HG03442 (cell line): ENCODE results near the gene FAM168A.

ENCODE experiments used
- ATAC-seq: cut with Tn5 transposase; IDR thresholded peaks from one replicate; pipeline ENCODE4 v1.9.1; 2021; ENCODE audit warnings: mild to moderate bottlenecking, moderate library complexity; ENCODE audit not compliant: unreplicated experiment

FAM168A gene

DNA sequence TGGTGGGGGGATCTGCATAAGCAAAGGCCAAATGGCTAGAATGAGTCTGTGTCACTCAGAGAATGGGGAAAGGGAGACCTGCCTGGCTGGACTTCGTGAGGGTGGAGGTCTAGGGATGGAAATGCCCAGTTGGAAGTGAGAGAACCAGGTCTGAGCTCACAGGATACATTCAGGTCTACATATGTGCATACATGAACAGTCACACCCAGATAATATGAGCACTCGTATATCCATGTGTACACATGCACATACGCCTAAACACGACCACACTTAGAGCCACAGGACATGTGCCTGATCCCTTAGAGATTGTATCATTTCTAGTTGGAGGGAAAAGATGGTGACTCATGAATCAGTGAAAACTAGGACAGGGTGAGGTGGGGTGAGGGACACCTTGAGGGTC lies 242.8 kb downstream of the FAM168A start:
- no peak for ATAC-seq

DNA sequence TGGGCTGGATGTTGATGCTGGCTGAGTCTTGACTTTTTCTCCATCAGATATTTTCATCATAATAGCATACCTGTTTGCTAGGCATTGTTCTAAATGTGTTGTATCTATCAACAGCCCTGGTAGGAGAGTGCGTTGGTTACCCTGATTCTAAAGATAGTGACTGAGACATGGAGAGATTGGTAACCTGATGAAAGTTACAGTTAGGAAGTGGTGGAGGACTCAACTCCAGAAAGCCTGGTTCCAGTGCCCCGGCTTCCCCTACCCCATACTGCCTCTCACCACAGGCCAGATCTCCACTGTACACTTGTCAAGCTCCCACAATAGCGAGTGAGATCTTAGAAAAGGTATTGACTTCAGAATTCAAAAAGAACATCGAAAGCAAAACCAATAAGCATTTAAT lies 244.5 kb downstream of the FAM168A start:
- no peak for ATAC-seq

DNA sequence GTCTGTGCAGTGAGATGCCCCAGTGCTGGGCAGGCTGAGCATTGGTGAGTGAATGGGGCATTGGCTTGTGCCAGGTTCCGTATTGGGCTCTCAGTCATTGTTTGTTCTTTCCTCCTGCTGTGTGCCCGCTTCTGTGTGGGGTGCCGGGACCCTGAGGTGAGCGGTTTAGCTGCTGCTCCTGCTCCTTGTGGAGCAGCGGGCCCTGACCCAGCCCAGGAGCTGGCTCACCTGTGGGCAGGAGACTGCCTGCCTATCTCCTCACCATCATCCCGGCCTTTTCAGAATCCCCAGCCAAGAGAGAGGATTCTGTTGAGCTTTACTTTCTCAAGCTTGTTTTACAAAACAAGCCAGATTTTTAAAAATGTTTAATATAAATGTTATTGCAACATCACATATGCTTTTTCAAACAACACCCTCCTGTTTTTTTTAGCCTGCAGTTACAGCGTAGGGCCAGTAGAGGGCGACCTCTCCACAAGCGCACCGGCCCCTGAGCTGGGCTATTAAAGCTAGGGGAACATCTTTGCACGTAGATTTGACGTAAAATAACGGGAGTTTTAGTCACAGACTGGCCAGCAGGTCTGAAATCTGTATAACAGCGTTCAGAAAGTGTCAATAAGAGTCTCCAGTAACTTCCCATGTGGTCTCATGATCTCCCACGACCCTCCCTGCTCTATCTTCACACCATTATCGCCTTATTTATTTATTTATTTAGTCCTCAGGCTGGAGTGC lies 246.8 kb downstream of the FAM168A start:
- no peak for ATAC-seq
